CD14-positive monocyte (primary cell): Measurements from ENCODE around the gene MACF1. TPM values are rescaled to one million over a fixed set of nuclear protein-coding genes. Genes with fewer than 3 reads are reported as not detected.
A peak's percentile ranks its signal among the peaks of the same experiment; 100 is the strongest.

Source experiments
- DNase-seq, 3 donors: peaks; one replicate each; pipeline ENCODE4 v3.0.0-alpha.2; 2011 to 2022
- H2AFZ ChIP-seq: 2 replicates; pipeline ENCODE4 v1.6.0; 2012; ENCODE audit warnings: mild to moderate bottlenecking, low read depth, low read length, inconsistent platforms; ENCODE audit not compliant: insufficient read depth, poor library complexity, severe bottlenecking
- H3K27ac ChIP-seq, 2 donors: 1 replicate in 1 of 2; 2 replicates in 1 of 2; pipeline ENCODE4 v1.5.1; 2012 to 2013; ENCODE audit warnings: low read length in 2 of 2, control low read depth in 1 of 2, inconsistent platforms in 1 of 2, low read depth in 1 of 2, mild to moderate bottlenecking in 1 of 2
- H3K27me3 ChIP-seq, 2 donors: one replicate each; pipeline versions ENCODE4 v1.6.0 to v1.6.1; 2011 to 2013; ENCODE audit warnings: low read length in 2 of 2; ENCODE audit not compliant: control insufficient read depth in 2 of 2, insufficient read depth in 2 of 2
- H3K36me3 ChIP-seq, 2 donors: replicated peaks in 1 of 2; 1 replicate in 1 of 2; 2 replicates in 1 of 2; pipeline versions ENCODE4 v1.5.1 to v1.6.1; 2012 to 2013; ENCODE audit warnings: low read length in 2 of 2, control low read depth in 1 of 2, inconsistent platforms in 1 of 2, mild to moderate bottlenecking in 1 of 2; ENCODE audit not compliant: insufficient read depth in 2 of 2, control insufficient read depth in 1 of 2
- H3K4me1 ChIP-seq, 2 donors: 1 replicate in 1 of 2; 2 replicates in 1 of 2; pipeline versions ENCODE4 v1.5.1 to v1.6.1; 2012 to 2013; ENCODE audit warnings: low read length in 2 of 2, control low read depth in 1 of 2, inconsistent platforms in 1 of 2, mild to moderate bottlenecking in 1 of 2, moderate library complexity in 1 of 2; ENCODE audit not compliant: insufficient read depth in 2 of 2, control insufficient read depth in 1 of 2
- H3K4me2 ChIP-seq: replicated peaks from 2 replicates; pipeline ENCODE3; 2012; ENCODE audit warnings: low read length, moderate library complexity, mild to moderate bottlenecking; ENCODE audit not compliant: poor library complexity, severe bottlenecking; ENCODE audit errors: extremely low read depth
- H3K4me3 ChIP-seq, 3 experiments: fragments of 200-600 bp in 1 of 3; sonication (generic) in 1 of 3; replicated peaks in 1 of 3; 1 replicate in 2 of 3; 2 replicates in 1 of 3; pipeline ENCODE4 v1.5.1; 2011 to 2013; ENCODE audit warnings: low read length in 3 of 3, mild to moderate bottlenecking in 3 of 3, control low read depth in 2 of 3, low read depth in 2 of 3, inconsistent platforms in 1 of 3, moderate library complexity in 1 of 3
- H3K79me2 ChIP-seq: 2 replicates; pipeline ENCODE4 v1.6.0; 2012; ENCODE audit warnings: mild to moderate bottlenecking, control low read depth, inconsistent platforms, low read length, moderate library complexity; ENCODE audit not compliant: insufficient read depth
- H3K9ac ChIP-seq: 2 replicates; pipeline ENCODE4 v1.6.0; 2017; ENCODE audit warnings: low read length, mild to moderate bottlenecking; ENCODE audit not compliant: insufficient read depth, poor library complexity, severe bottlenecking
- H3K9me3 ChIP-seq, 2 donors: replicated peaks in 1 of 2; 1 replicate in 1 of 2; 2 replicates in 1 of 2; pipeline versions ENCODE4 v1.5.1 to v1.6.1; 2012 to 2013; ENCODE audit warnings: low read length in 2 of 2, control low read depth in 1 of 2; ENCODE audit not compliant: control insufficient read depth in 1 of 2, insufficient read depth in 1 of 2
- H4K20me1 ChIP-seq: 2 replicates; pipeline ENCODE4 v1.6.0; 2012; ENCODE audit warnings: mild to moderate bottlenecking, low read length, control low read depth, moderate library complexity; ENCODE audit not compliant: insufficient read depth
- H3K27ac Mint-ChIP-seq, 7 donors: one replicate each; pipeline ENCODE4 v1.8.0; 2020; ENCODE audit warnings: mild to moderate bottlenecking in 7 of 7, mixed read lengths in 7 of 7, moderate library complexity in 6 of 7, inconsistent platforms in 2 of 7
- H3K27me3 Mint-ChIP-seq, 3 donors: one replicate each; pipeline ENCODE4 v1.8.0; 2021 to 2022; ENCODE audit warnings: low read depth in 3 of 3, mild to moderate bottlenecking in 3 of 3, mixed read lengths in 3 of 3, moderate library complexity in 3 of 3, inconsistent platforms in 1 of 3
- H3K36me3 Mint-ChIP-seq, 2 donors: one replicate each; pipeline ENCODE4 v1.8.0; 2020; ENCODE audit warnings: mixed read lengths in 2 of 2, inconsistent platforms in 1 of 2, mild to moderate bottlenecking in 1 of 2
- H3K4me1 Mint-ChIP-seq: one replicate; pipeline ENCODE4 v1.8.0; 2020; ENCODE audit warnings: mild to moderate bottlenecking, mixed read lengths
- H3K4me3 Mint-ChIP-seq, 2 donors: one replicate each; pipeline ENCODE4 v1.8.0; 2020; ENCODE audit warnings: mild to moderate bottlenecking in 2 of 2, mixed read lengths in 2 of 2, moderate library complexity in 1 of 2
- H3K9me3 Mint-ChIP-seq, 7 donors: one replicate each; pipeline ENCODE4 v1.8.0; 2020 to 2022; ENCODE audit warnings: mixed read lengths in 7 of 7, mild to moderate bottlenecking in 6 of 7, moderate library complexity in 6 of 7, inconsistent platforms in 2 of 7
- CTCF ChIP-seq: fragments of 200-600 bp; IDR thresholded peaks from one replicate; pipeline ENCODE4 v1.8.0; 2022; ENCODE audit warnings: antibody characterized with exemption, mild to moderate bottlenecking
- WGBS: methylation state at CpG from one replicate; pipeline ENCODE4 v1.1.5; 2013; ENCODE audit warnings: missing lambda C conversion rate; ENCODE audit not compliant: insufficient coverage; 5-methylcytosine and 5-hydroxymethylcytosine counted together
- intact Hi-C, 2 donors: fragments of 100-400 bp; cut with micrococcal nuclease; formaldehyde crosslinking; loops; one replicate each; pipeline versions ENCODE4 v1.15.0 to v1.15.1; 2023
- polyA plus RNA-seq, 3 donors: library from polyadenylated mRNA; depleted of rRNA in 1 of 3; unstranded in 2 of 3; stranded (reverse) in 1 of 3; fragments of 300-500 nt in 2 of 3; fragments of >200 nt in 1 of 3; fragmentation: Illumina TruSeq in 2 of 3; gene quantifications; 1 replicate in 2 of 3; 2 replicates in 1 of 3; pipeline ENCODE4 v1.2.3, GENCODE V29; 2012 to 2021

The MACF1 gene
- polyA plus RNA-seq, 3 donors = 3.4 to 36.8 (median 4.5) TPM

DNA sequence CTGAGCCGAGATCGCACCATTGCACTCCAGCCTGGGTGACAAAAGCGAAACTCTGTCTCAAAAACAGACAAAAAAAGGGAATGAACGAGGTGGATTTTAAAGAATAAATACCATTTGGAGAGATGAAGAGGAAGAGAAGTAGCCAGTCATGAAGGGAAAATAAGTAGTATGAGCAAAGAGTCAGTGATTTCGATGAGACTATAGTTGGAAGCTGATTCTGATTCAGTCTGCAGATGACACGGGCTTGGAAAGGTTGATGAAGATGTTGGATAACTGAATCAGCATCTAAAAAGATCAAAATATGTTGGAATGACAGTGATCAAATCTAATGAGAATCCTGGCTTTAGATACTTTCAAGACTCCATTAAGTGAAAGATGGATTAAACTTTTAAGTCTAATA is 23.8 kb downstream of the MACF1 start:
- DNase-seq = no peak
- Histone ChIP-seq H3K4me1 (peaks cover 17 to 19% of the 10 kb centered on the region in 2 donors), H4K20me1 (peaks cover 54% of the 10 kb centered on the region), H3K9me3 (no peaks in the 10 kb centered on the region), H2AFZ (no peak overlapping the region), H3K36me3 (peaks cover 7 to 27% of the 10 kb centered on the region in 2 donors), H3K79me2 (peaks cover 86% of the 10 kb centered on the region), H3K9ac (no peak overlapping the region), H3K4me3 (no peak overlapping the region), H3K27ac (no peak overlapping the region), H3K27me3 (no peaks in the 10 kb centered on the region), H3K4me2 (no peak overlapping the region)
- Mint-ChIP-seq H3K4me3 (no peak overlapping the region), H3K9me3 (no peaks in the 10 kb centered on the region), H3K4me1 (peaks cover 33% of the 10 kb centered on the region), H3K27ac (peak overlapping the region in 2 of 7 donors; percentile 47 to 68), H3K27me3 (no peaks in the 10 kb centered on the region), H3K36me3 (peaks cover 20 to 37% of the 10 kb centered on the region in 2 donors)
- intact Hi-C loops = no loop called here
- no peak for TF ChIP-seq CTCF
- 99% methylated on average over 6 of the region's 6 CpGs for WGBS

DNA sequence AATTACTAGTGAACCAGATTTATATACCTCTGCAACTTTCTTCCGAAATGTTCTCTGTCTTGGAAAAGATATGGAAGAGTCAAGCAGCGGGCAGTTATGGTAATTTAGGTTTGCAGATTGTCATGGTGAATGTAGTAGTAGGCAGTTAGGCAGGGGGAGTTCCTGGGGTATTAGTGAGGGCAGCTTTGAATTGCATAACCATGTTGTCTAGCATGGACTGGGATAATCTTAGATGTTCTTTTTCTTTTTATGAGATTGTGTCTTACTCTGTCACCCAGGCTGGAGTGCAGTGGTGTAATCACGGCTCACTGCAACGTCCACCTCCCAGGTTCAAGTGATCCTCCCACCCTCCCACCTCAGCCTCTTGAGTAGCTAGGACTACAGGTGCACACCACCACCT is 25.0 kb downstream of the MACF1 start:
- Mint-ChIP-seq H3K27me3 (no peaks in the 10 kb centered on the region), H3K27ac (peak overlapping the region in 3 of 7 donors; percentile 10 to 95 (median 40)), H3K9me3 (no peaks in the 10 kb centered on the region), H3K4me3 (no peak overlapping the region), H3K36me3 (peaks cover 20 to 32% of the 10 kb centered on the region in 2 donors), H3K4me1 (peaks cover 29% of the 10 kb centered on the region)
- no peak for TF ChIP-seq CTCF
- peaks cover 45% of the 10 kb centered on the region for H4K20me1 ChIP-seq
- H3K79me2 ChIP-seq = peaks cover 76% of the 10 kb centered on the region
- intact Hi-C loops = no loop called here
- no peak overlapping the region for H3K9ac ChIP-seq
- no peak for DNase-seq
- 63% methylated on average over 1 of the region's 4 CpGs for WGBS
- H3K9me3 ChIP-seq = no peaks in the 10 kb centered on the region
- no peak overlapping the region for H2AFZ ChIP-seq
- no peaks in the 10 kb centered on the region for H3K27me3 ChIP-seq
- H3K4me3 ChIP-seq = no peak overlapping the region
- peaks cover 10 to 18% of the 10 kb centered on the region in 2 donors for H3K36me3 ChIP-seq
- peaks cover 17 to 19% of the 10 kb centered on the region in 2 donors for H3K4me1 ChIP-seq
- H3K27ac ChIP-seq = peak overlapping the region in 1 of 2 donors; percentile 80
- H3K4me2 ChIP-seq = no peak overlapping the region
